H1 (cell line): Measurements from ENCODE around the gene COPS9. TPM values are rescaled to one million over a fixed set of nuclear protein-coding genes. Genes with fewer than 3 reads are reported as not detected.
A peak's percentile ranks its signal among the peaks of the same experiment; 100 is the strongest.

ENCODE experiments used
- CTCF ChIA-PET: fragments of 300-600 bp; sonication (Branson Sonifier 250); formaldehyde crosslinking; loops from one replicate; lab custom pipeline; 2021; ENCODE audit not compliant: partially characterized antibody; lab: Charles Lee
- POLR2A ChIA-PET: fragments of 300-600 bp; sonication (Branson Sonifier 250); formaldehyde crosslinking; loops from one replicate; lab custom pipeline; 2021; ENCODE audit warnings: inconsistent platforms; ENCODE audit not compliant: partially characterized antibody; lab: Charles Lee
- DNase-seq, 2 experiments: peaks; one replicate each; pipeline versions ENCODE4 v3.0.0 to v3.0.0-alpha.2; 2010 to 2022; ENCODE audit warnings: low spot score in 2 of 2, low read depth in 1 of 2, mixed read lengths in 1 of 2
- FAIRE-seq: peaks from 2 replicates; lab custom pipeline; 2011; peaks lifted over from hg19 to GRCh38; lab: Jason Lieb, UNC
- H2AFZ ChIP-seq: 2 replicates; pipeline ENCODE4 v1.8.1; 2012; ENCODE audit warnings: low read length, inconsistent platforms
- H2AK5ac ChIP-seq: 2 replicates; pipeline ENCODE4 v1.6.1; 2013; ENCODE audit warnings: low read depth, low read length
- H2BK120ac ChIP-seq: replicated peaks from 2 replicates; pipeline ENCODE3; 2013; ENCODE audit warnings: low read depth, low read length, inconsistent platforms
- H2BK12ac ChIP-seq: 2 replicates; pipeline ENCODE4 v1.6.1; 2013; ENCODE audit warnings: low read depth, low read length
- H2BK15ac ChIP-seq: 2 replicates; pipeline ENCODE4 v1.6.1; 2013; ENCODE audit warnings: low read length
- H2BK20ac ChIP-seq: 2 replicates; pipeline ENCODE4 v1.6.1; 2013; ENCODE audit warnings: low read length
- H2BK5ac ChIP-seq: 2 replicates; pipeline ENCODE4 v1.6.1; 2013; ENCODE audit warnings: low read depth, low read length
- H3K14ac ChIP-seq: 2 replicates; pipeline ENCODE4 v1.6.1; 2013; ENCODE audit warnings: inconsistent platforms; ENCODE audit not compliant: insufficient read length
- H3K18ac ChIP-seq: 2 replicates; pipeline ENCODE4 v1.6.1; 2013; ENCODE audit warnings: low read length; ENCODE audit errors: extremely low read depth
- H3K23ac ChIP-seq: 2 replicates; pipeline ENCODE4 v1.6.1; 2013; ENCODE audit warnings: inconsistent platforms; ENCODE audit not compliant: insufficient read length
- H3K23me2 ChIP-seq: 2 replicates; pipeline ENCODE4 v1.6.1; 2013; ENCODE audit warnings: low read depth, low read length
- H3K27ac ChIP-seq: 2 replicates; pipeline ENCODE4 v1.6.1; 2011; ENCODE audit warnings: low read depth, low read length, inconsistent platforms
- H3K27me3 ChIP-seq, 4 experiments: replicated peaks in 1 of 4; 1 replicate in 1 of 4; 2 replicates in 3 of 4; pipeline versions ENCODE4 v1.6.1 to v1.8.1; 2011 to 2013; ENCODE audit warnings: low read length in 3 of 4, mild to moderate bottlenecking in 3 of 4, inconsistent platforms in 2 of 4, mixed read lengths in 2 of 4, moderate library complexity in 1 of 4; ENCODE audit not compliant: control insufficient read depth in 3 of 4, insufficient read depth in 3 of 4; ENCODE audit errors: extremely low read depth in 1 of 4
- H3K36me3 ChIP-seq, 4 experiments: 2 replicates each; pipeline versions ENCODE4 v1.6.1 to v1.8.1; 2011 to 2013; ENCODE audit warnings: mild to moderate bottlenecking in 4 of 4, low read length in 3 of 4, moderate library complexity in 2 of 4, control low read depth in 1 of 4, inconsistent platforms in 1 of 4; ENCODE audit not compliant: insufficient read depth in 4 of 4, control insufficient read depth in 2 of 4
- H3K4ac ChIP-seq: replicated peaks from 2 replicates; pipeline ENCODE3; 2013; ENCODE audit warnings: low read length, low read depth, mixed read lengths, inconsistent platforms; ENCODE audit not compliant: insufficient read length
- H3K4me1 ChIP-seq, 4 experiments: replicated peaks in 1 of 4; 1 replicate in 1 of 4; 2 replicates in 3 of 4; pipeline versions ENCODE4 v1.6.1 to v1.8.1; 2011 to 2013; ENCODE audit warnings: low read length in 3 of 4, inconsistent platforms in 2 of 4, mixed read lengths in 1 of 4; ENCODE audit not compliant: insufficient read depth in 4 of 4, control insufficient read depth in 3 of 4
- H3K4me2 ChIP-seq, 2 experiments: 2 replicates each; pipeline versions ENCODE4 v1.6.1 to v1.8.1; 2011 to 2013; ENCODE audit warnings: low read depth in 2 of 2, low read length in 2 of 2, control low read depth in 1 of 2, inconsistent platforms in 1 of 2, mild to moderate bottlenecking in 1 of 2; ENCODE audit not compliant: insufficient read depth in 1 of 2
- H3K4me3 ChIP-seq, 4 experiments: fragments of 200-600, 300-600 bp in 1 of 4; sonication (generic), shearing (Covaris generic), sonication (Bioruptor Twin) in 1 of 4; 2 replicates each; pipeline versions ENCODE4 v1.5.1 to v1.8.1; 2011 to 2016; ENCODE audit warnings: low read length in 4 of 4, low read depth in 3 of 4, control low read depth in 2 of 4, inconsistent platforms in 2 of 4, mild to moderate bottlenecking in 2 of 4, mixed read lengths in 1 of 4, moderate library complexity in 1 of 4; ENCODE audit not compliant: insufficient read depth in 2 of 4; ENCODE audit errors: extremely low read depth in 1 of 4
- H3K56ac ChIP-seq: replicated peaks from 2 replicates; pipeline ENCODE3; 2013; ENCODE audit warnings: low read depth, mild to moderate bottlenecking, mixed read lengths, low read length, inconsistent platforms; ENCODE audit not compliant: insufficient read length
- H3K79me1 ChIP-seq: 2 replicates; pipeline ENCODE4 v1.6.1; 2013; ENCODE audit warnings: low read depth, low read length, control low read depth
- H3K79me2 ChIP-seq, 2 experiments: 2 replicates each; pipeline versions ENCODE4 v1.6.1 to v1.8.1; 2012 to 2013; ENCODE audit warnings: low read length in 2 of 2, mild to moderate bottlenecking in 2 of 2, inconsistent platforms in 1 of 2; ENCODE audit not compliant: insufficient read depth in 2 of 2, control insufficient read depth in 1 of 2
- H3K9ac ChIP-seq, 4 experiments: replicated peaks in 1 of 4; 1 replicate in 1 of 4; 2 replicates in 3 of 4; pipeline versions ENCODE4 v1.6.1 to v1.8.1; 2011 to 2013; ENCODE audit warnings: low read depth in 3 of 4, low read length in 3 of 4, control low read depth in 2 of 4, mild to moderate bottlenecking in 2 of 4, moderate library complexity in 2 of 4, inconsistent platforms in 1 of 4; ENCODE audit errors: extremely low read depth in 1 of 4
- H3K9me3 ChIP-seq, 2 experiments: 2 replicates each; pipeline versions ENCODE4 v1.6.1 to v1.8.1; 2012 to 2013; ENCODE audit warnings: mild to moderate bottlenecking in 2 of 2, moderate library complexity in 2 of 2, control low read depth in 1 of 2, inconsistent platforms in 1 of 2, low read depth in 1 of 2, low read length in 1 of 2, mixed read lengths in 1 of 2; ENCODE audit not compliant: insufficient read depth in 2 of 2
- H4K20me1 ChIP-seq, 2 experiments: replicated peaks in 1 of 2; 2 replicates each; pipeline versions ENCODE3 to v1.8.1; 2011 to 2013; ENCODE audit warnings: inconsistent platforms in 2 of 2, low read length in 2 of 2, mild to moderate bottlenecking in 1 of 2; ENCODE audit not compliant: insufficient read depth in 2 of 2, control insufficient read depth in 1 of 2
- H4K5ac ChIP-seq: 2 replicates; pipeline ENCODE4 v1.6.1; 2013; ENCODE audit warnings: low read length, low read depth, mixed read lengths, inconsistent platforms; ENCODE audit not compliant: insufficient read length
- H4K8ac ChIP-seq: 2 replicates; pipeline ENCODE4 v1.8.0; 2013; ENCODE audit warnings: mild to moderate bottlenecking, moderate library complexity, low read length, inconsistent platforms; ENCODE audit not compliant: insufficient read depth; ENCODE audit errors: extremely low read depth
- H4K91ac ChIP-seq: replicated peaks from 2 replicates; pipeline ENCODE3; 2013; ENCODE audit warnings: low read length, mixed read lengths, inconsistent platforms; ENCODE audit not compliant: insufficient read length
- ASH2L ChIP-seq: fragments of 200-600, 300-600 bp; sonication (generic); IDR thresholded peaks from one replicate; pipeline ENCODE4 v1.7.1; 2017; ENCODE audit warnings: low read length
- BCL11A ChIP-seq, 2 experiments: IDR thresholded peaks; one replicate each; pipeline ENCODE4 v1.6.1; 2011; ENCODE audit warnings: low read depth in 2 of 2, low read length in 2 of 2, mild to moderate bottlenecking in 2 of 2
- CTBP2 ChIP-seq: IDR thresholded peaks from 2 replicates; pipeline ENCODE4 v1.7.0; 2011; ENCODE audit warnings: borderline replicate concordance, mild to moderate bottlenecking, moderate library complexity, mixed read lengths, low read length; ENCODE audit not compliant: insufficient read depth, insufficient read length
- KDM1A ChIP-seq: fragments of 200-600, 300-600 bp; sonication (generic); IDR thresholded peaks from 2 replicates; pipeline ENCODE4 v1.7.1; 2016; ENCODE audit warnings: mild to moderate bottlenecking, low read length, borderline replicate concordance
- POU5F1 ChIP-seq: IDR thresholded peaks from 2 replicates; pipeline ENCODE4 v1.6.1; 2011; ENCODE audit warnings: low read depth, mild to moderate bottlenecking, low read length, moderate library complexity
- RFX5 ChIP-seq: IDR thresholded peaks from 2 replicates; pipeline ENCODE4 v1.6.1; 2011; ENCODE audit warnings: low read depth, low read length, improper control_type of control experiment, borderline replicate concordance
- SIX5 ChIP-seq: IDR thresholded peaks from 2 replicates; pipeline ENCODE4 v1.6.1; 2011; ENCODE audit warnings: mild to moderate bottlenecking, low read depth, low read length
- SP1 ChIP-seq: IDR thresholded peaks from 2 replicates; pipeline ENCODE4 v1.6.1; 2011; ENCODE audit warnings: low read depth, low read length
- TEAD4 ChIP-seq: IDR thresholded peaks from 2 replicates; pipeline ENCODE4 v1.6.1; 2012; ENCODE audit warnings: low read depth, low read length, inconsistent platforms, mixed read lengths
- WGBS, 2 experiments: shearing (Covaris generic) in 1 of 2; methylation state at CpG; one replicate each; pipeline versions ENCODE4 v1.1.6 to v1.1.7; 2013 to 2015; ENCODE audit warnings: low lambda C conversion rate in 2 of 2, mixed read lengths in 2 of 2, inconsistent platforms in 1 of 2, low coverage in 1 of 2, missing lambda C conversion rate in 1 of 2; ENCODE audit not compliant: insufficient replicate concordance in 2 of 2, insufficient coverage in 1 of 2, insufficient read length in 1 of 2; ENCODE audit errors: extremely low coverage in 1 of 2, missing lambda C conversion rate in 1 of 2; 5-methylcytosine and 5-hydroxymethylcytosine counted together
- polyA plus RNA-seq, 7 experiments: library from polyadenylated mRNA; depleted of rRNA in 3 of 7; stranded (reverse) in 5 of 7; unstranded in 2 of 7; fragments of >200 nt in 5 of 7; fragments of 200-250 nt in 2 of 7; gene quantifications; 1 replicate in 5 of 7; 2 replicates in 1 of 7; 4 replicates in 1 of 7; pipeline versions ENCODE4 v1.2.1 to v1.2.3, GENCODE V29; 2011 to 2013; ENCODE audit warnings: missing spikeins in 2 of 7, mixed read lengths in 2 of 7
- total RNA-seq: library from RNA; stranded (reverse); fragmentation: NEBNext Ultra II Directional; extraction: Animal tissue kit (Norgen Biotek cat#: 25700); gene quantifications from 2 replicates; pipeline ENCODE4 v1.2.1, GENCODE V29; 2021

The COPS9 gene
- total and polyA plus RNA-seq, 2 of the 8 experiments (the other 6 are each of a cell fraction or from before 2014, with no cell fraction given) = 154 to 234 TPM

DNA sequence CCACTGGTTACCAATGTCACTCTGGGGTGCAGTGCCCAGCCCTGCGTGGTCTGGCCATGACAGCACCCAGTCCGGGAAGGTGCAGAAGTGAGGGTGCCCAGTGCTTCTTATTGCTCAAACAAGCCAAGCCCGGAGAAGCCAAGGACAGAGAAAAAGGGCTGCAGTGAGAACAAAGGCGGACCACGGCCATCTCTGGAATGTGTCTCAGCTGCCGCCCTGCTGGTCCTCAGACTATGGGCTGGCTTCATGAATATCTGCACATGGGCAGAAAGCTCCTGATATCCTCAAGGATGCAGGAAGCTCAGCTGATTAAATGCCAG is 28.7 kb downstream of the COPS9 start:
- Histone ChIP-seq H2AFZ (peak overlapping the region; percentile 32; the same call in 1 of the 2 replicates), H4K8ac (no peak overlapping the region), H3K36me3 (no peaks in the 10 kb centered on the region), H3K27ac (no peak overlapping the region), H3K27me3 (no peaks in the 10 kb centered on the region; a peak in 1 of 7 replicates), H3K4me2 (no peak overlapping the region), H2BK20ac (no peak overlapping the region), H2AK5ac (no peak overlapping the region), H2BK5ac (no peak overlapping the region), H3K9ac (no peak overlapping the region), H4K20me1 (no peaks in the 10 kb centered on the region), H3K4me3 (no peak overlapping the region), H2BK120ac (no peak overlapping the region), H3K4me1 (no peaks in the 10 kb centered on the region), H3K18ac (no peak overlapping the region), H2BK12ac (no peak overlapping the region), H4K5ac (no peak overlapping the region), H3K4ac (no peak overlapping the region), H3K79me2 (no peaks in the 10 kb centered on the region), H3K23ac (no peak overlapping the region), H3K79me1 (no peaks in the 10 kb centered on the region), H4K91ac (no peak overlapping the region), H3K14ac (no peak overlapping the region), H3K23me2 (no peaks in the 10 kb centered on the region), H3K9me3 (no peaks in the 10 kb centered on the region), H2BK15ac (no peak overlapping the region), H3K56ac (no peak overlapping the region)
- DNase-seq (no peak), FAIRE-seq (no peak)
- WGBS, 2 experiments = 83% methylated on average over 6 of the region's 6 CpGs; no CpG with 5 or more reads in 1 of the 2 experiments
- ChIA-PET POLR2A (no interaction called here), CTCF (interaction anchor here (0.6 to 2.0 kb wide), 2 partner anchors 10 to 46 kb away, joined by 3 to 4 read pairs; no protein-coding TSS in a partner anchor)
- no peak for TF ChIP-seq KDM1A
- TF ChIP-seq TEAD4 = no peak
- no peak for TF ChIP-seq RFX5
- TF ChIP-seq SP1 = no peak
- no peak for TF ChIP-seq CTBP2
- TF ChIP-seq SIX5 = no peak
- TF ChIP-seq BCL11A (IDR thresholded peaks at IDR 0.05; ENCODE audit: low read depth in 2 of 2, low read length in 2 of 2) = no peak
- TF ChIP-seq ASH2L = no peak
- no peak for TF ChIP-seq POU5F1
